Measurements from ENCODE around the gene POLE. TPM values are rescaled to one million over a fixed set of nuclear protein-coding genes. Genes with fewer than 3 reads are reported as not detected.
A peak's percentile ranks its signal among the peaks of the same experiment; 100 is the strongest.

The POLE gene
- total and polyA plus RNA-seq, 5 experiments from 2014 or later = 2.8 to 56.1 (median 3.3) TPM

GRCh38 chr12:132639956-132640520 lies 47.1 kb downstream of the POLE start:
- ATAC-seq = no peak
- H3K9me3 Mint-ChIP-seq = no peaks in the 10 kb centered on the region
- H3K4me1 Mint-ChIP-seq = peaks cover 0 to 5% (median 2%) of the 10 kb centered on the region in 4 donors
- peak overlapping the region in 1 of 10 donors; percentile 20 for H3K27ac Mint-ChIP-seq
- no peak for DNase-seq
- peaks cover 0 to 51% (median 19%) of the 10 kb centered on the region in 3 donors for H3K36me3 Mint-ChIP-seq
- POLR2A ChIA-PET = no interaction called here
- H3K4me3 Mint-ChIP-seq = no peak overlapping the region
- H3K27me3 Mint-ChIP-seq = no peaks in the 10 kb centered on the region

- H3K27ac Mint-ChIP-seq = peak overlapping the region in 2 of 10 donors; percentile 15 to 56
- no peak for DNase-seq
- POLR2A ChIA-PET = no interaction called here
- no peak overlapping the region for H3K4me3 Mint-ChIP-seq
- H3K9me3 Mint-ChIP-seq = no peaks in the 10 kb centered on the region
- no peak for ATAC-seq
- peaks cover 0 to 5% (median 2%) of the 10 kb centered on the region in 4 donors for H3K4me1 Mint-ChIP-seq
- peaks cover 0 to 61% (median 22%) of the 10 kb centered on the region in 3 donors for H3K36me3 Mint-ChIP-seq
- no peaks in the 10 kb centered on the region for H3K27me3 Mint-ChIP-seq
Observed at GRCh38 chr12:132638541-132639408, 48.4 kb downstream of the POLE start.

GRCh38 chr12:132637811-132638210 lies 49.3 kb downstream of the POLE start:
- Mint-ChIP-seq H3K9me3 (no peaks in the 10 kb centered on the region), H3K27me3 (no peaks in the 10 kb centered on the region), H3K4me3 (no peak overlapping the region), H3K27ac (no peak overlapping the region), H3K36me3 (peaks cover 0 to 66% (median 19%) of the 10 kb centered on the region in 3 donors), H3K4me1 (peaks cover 0 to 5% (median 2%) of the 10 kb centered on the region in 4 donors)
- DNase-seq (no peak), ATAC-seq (no peak)
- POLR2A ChIA-PET = no interaction called here

- ATAC-seq = no peak
- Mint-ChIP-seq H3K27me3 (no peaks in the 10 kb centered on the region), H3K4me3 (no peak overlapping the region), H3K4me1 (peaks cover 0 to 2% (median 0%) of the 10 kb centered on the region in 4 donors), H3K9me3 (no peaks in the 10 kb centered on the region), H3K27ac (peak overlapping the region in 2 of 10 donors; percentile 28 to 73), H3K36me3 (peaks cover 5 to 70% (median 17%) of the 10 kb centered on the region in 3 donors)
- DNase-seq = no peak
- POLR2A ChIA-PET = interaction anchor here (0.6 to 0.7 kb wide), 2 partner anchors 36 to 135 kb away, joined by 4 to 5 read pairs; no protein-coding TSS in a partner anchor
Observed at GRCh38 chr12:132635076-132635955, 51.8 kb downstream of the POLE start.

GRCh38 chr12:132634411-132634990 lies 52.6 kb downstream of the POLE start:
- Mint-ChIP-seq H3K27ac (peak overlapping the region in 1 of 10 donors; percentile 71), H3K4me3 (no peak overlapping the region), H3K4me1 (peaks cover 0 to 2% (median 0%) of the 10 kb centered on the region in 4 donors), H3K36me3 (peaks cover 5 to 78% (median 24%) of the 10 kb centered on the region in 3 donors), H3K9me3 (no peaks in the 10 kb centered on the region), H3K27me3 (no peaks in the 10 kb centered on the region)
- POLR2A ChIA-PET = no interaction called here
- ATAC-seq (no peak), DNase-seq (no peak)

GRCh38 chr12:132633901-132634300 lies 53.2 kb downstream of the POLE start:
- ATAC-seq (no peak), DNase-seq (no peak)
- no peaks in the 10 kb centered on the region for H3K9me3 Mint-ChIP-seq
- H3K27me3 Mint-ChIP-seq = no peaks in the 10 kb centered on the region
- peaks cover 0 to 2% (median 0%) of the 10 kb centered on the region in 4 donors for H3K4me1 Mint-ChIP-seq
- no peak overlapping the region for H3K4me3 Mint-ChIP-seq
- peaks cover 5 to 76% (median 23%) of the 10 kb centered on the region in 3 donors for H3K36me3 Mint-ChIP-seq
- POLR2A ChIA-PET = no interaction called here
- H3K27ac Mint-ChIP-seq = no peak overlapping the region

GRCh38 chr12:132633398-132633797 lies 53.7 kb downstream of the POLE start:
- POLR2A ChIA-PET = interaction anchor here (0.6 kb wide), 1 partner anchor 12 kb away, joined by 3 read pairs; no protein-coding TSS in a partner anchor
- H3K36me3 Mint-ChIP-seq = peaks cover 5 to 71% (median 21%) of the 10 kb centered on the region in 3 donors
- no peak overlapping the region for H3K4me3 Mint-ChIP-seq
- ATAC-seq (no peak), DNase-seq (no peak)
- H3K27ac Mint-ChIP-seq = no peak overlapping the region
- no peaks in the 10 kb centered on the region for H3K9me3 Mint-ChIP-seq
- peaks cover 0 to 2% (median 0%) of the 10 kb centered on the region in 4 donors for H3K4me1 Mint-ChIP-seq
- no peaks in the 10 kb centered on the region for H3K27me3 Mint-ChIP-seq

GRCh38 chr12:132632521-132633228 lies 54.5 kb downstream of the POLE start:
- peaks cover 0 to 2% (median 0%) of the 10 kb centered on the region in 4 donors for H3K4me1 Mint-ChIP-seq
- no peak overlapping the region for H3K27ac Mint-ChIP-seq
- DNase-seq (no peak), ATAC-seq (no peak)
- H3K4me3 Mint-ChIP-seq = no peak overlapping the region
- POLR2A ChIA-PET = interaction anchor here (0.6 kb wide), 1 partner anchor 11 kb away, joined by 3 read pairs; no protein-coding TSS in a partner anchor
- H3K27me3 Mint-ChIP-seq = no peaks in the 10 kb centered on the region
- H3K36me3 Mint-ChIP-seq = peaks cover 5 to 65% (median 21%) of the 10 kb centered on the region in 3 donors
- no peaks in the 10 kb centered on the region for H3K9me3 Mint-ChIP-seq

GRCh38 chr12:132631666-132632065 lies 55.5 kb downstream of the POLE start:
- Mint-ChIP-seq H3K36me3 (peaks cover 5 to 63% (median 21%) of the 10 kb centered on the region in 3 donors), H3K4me3 (no peak overlapping the region), H3K9me3 (no peaks in the 10 kb centered on the region), H3K27me3 (no peaks in the 10 kb centered on the region), H3K27ac (no peak overlapping the region), H3K4me1 (peaks cover 0 to 2% (median 0%) of the 10 kb centered on the region in 4 donors)
- no peak for ATAC-seq
- POLR2A ChIA-PET = no interaction called here
- no peak for DNase-seq

GRCh38 chr12:132630672-132631071 lies 56.5 kb downstream of the POLE start:
- H3K9me3 Mint-ChIP-seq = no peaks in the 10 kb centered on the region
- ATAC-seq (no peak), DNase-seq (no peak)
- no peaks in the 10 kb centered on the region for H3K4me1 Mint-ChIP-seq
- no peak overlapping the region for H3K27ac Mint-ChIP-seq
- POLR2A ChIA-PET = no interaction called here
- no peak overlapping the region for H3K4me3 Mint-ChIP-seq
- H3K36me3 Mint-ChIP-seq = peaks cover 5 to 54% (median 19%) of the 10 kb centered on the region in 3 donors
- no peaks in the 10 kb centered on the region for H3K27me3 Mint-ChIP-seq

GRCh38 chr12:132629330-132629729 lies 57.8 kb downstream of the POLE start:
- Mint-ChIP-seq H3K4me1 (peaks cover 0 to 1% (median 0%) of the 10 kb centered on the region in 4 donors), H3K27me3 (no peaks in the 10 kb centered on the region), H3K4me3 (no peak overlapping the region), H3K27ac (peak overlapping the region in 1 of 10 donors; percentile 57), H3K36me3 (peaks cover 5 to 48% (median 12%) of the 10 kb centered on the region in 3 donors), H3K9me3 (no peaks in the 10 kb centered on the region)
- POLR2A ChIA-PET = no interaction called here
- no peak for ATAC-seq
- no peak for DNase-seq

Measured in naive thymus-derived CD8-positive, alpha-beta T cell (primary cell).